NCI-H345 treated with DMSO at 0.1 percent for 48 hours (cell line): Measurements from ENCODE around the gene PBX2.
"Not testable (repeated sequence)": the region's sequence is repeated elsewhere in the genome, so short reads cannot be mapped to it uniquely, and the experiment has no call there.

Experiments used
- DNase-seq: peaks from one replicate; lab custom pipeline; 2025; ENCODE audit not compliant: unreplicated experiment; lab: John Stamatoyannopoulos, UW

The PBX2 gene

DNA sequence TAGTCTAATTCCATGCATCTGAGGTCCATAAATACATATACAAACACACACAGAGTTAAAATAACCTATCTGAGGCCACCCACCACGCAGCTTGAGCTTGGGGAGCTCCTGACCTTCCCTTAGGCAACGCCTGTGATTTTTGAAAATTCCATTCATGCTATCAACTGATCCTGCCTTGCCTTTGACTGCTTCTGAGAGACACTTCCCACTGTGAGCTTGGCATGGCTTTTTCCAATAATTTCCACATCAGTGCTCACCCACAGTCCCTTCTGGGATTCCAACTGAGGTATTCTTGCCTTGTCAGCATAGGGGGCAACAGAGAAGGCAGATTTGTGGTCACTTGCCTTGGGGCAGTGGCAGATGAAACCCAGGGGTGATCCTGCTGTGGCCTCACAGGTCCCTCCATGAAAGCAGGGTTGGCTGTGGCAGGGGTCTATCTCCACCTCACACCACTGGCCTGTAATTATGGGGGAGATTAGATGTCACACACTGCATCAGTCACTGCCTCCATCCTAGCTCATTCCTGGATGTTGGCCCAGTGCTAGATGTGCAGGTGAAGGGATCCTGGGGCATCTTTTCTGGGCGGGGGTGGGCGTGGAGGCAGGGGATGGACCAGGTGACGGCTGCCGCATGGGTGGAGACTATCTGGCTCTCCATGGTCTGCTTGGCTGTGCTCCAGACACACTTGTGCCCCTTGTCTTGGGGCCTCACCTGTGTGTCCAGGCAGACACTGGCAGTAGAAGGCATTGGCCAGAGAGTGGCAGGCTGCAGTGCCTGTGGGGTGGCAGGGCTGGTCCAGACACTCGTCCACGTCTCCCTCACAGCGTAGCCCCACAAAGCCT, 13.6 kb upstream of the PBX2 start:
- no peak for DNase-seq

DNA sequence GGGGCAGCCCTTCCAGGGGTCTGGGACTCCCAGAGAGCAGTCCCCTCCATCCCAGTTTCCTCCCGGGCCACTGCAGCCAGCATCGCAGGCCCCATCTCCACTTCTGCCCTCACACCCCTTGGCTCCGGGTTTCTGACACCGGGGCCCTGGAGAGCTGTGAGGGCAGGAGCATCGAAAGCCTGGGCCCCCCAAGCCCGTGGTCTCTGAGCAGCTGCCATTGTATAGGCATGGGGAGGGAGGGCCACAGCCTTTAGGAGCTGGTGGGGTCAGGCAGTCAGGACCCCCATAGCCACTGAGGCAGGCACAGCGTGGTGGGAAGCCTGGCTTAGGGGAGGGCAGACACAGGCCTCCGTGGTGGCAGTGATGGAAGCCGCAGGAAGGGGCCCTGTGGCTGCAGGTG, 12.2 kb upstream of the PBX2 start:
- DNase-seq = no peak

- no peak for DNase-seq
Measured at GRCh38 chr6:32200711-32201475, 10.9 kb upstream of the PBX2 start.

- DNase-seq = no peak
Measured at GRCh38 chr6:32198866-32199265, 8.9 kb upstream of the PBX2 start.

- no peak for DNase-seq
Measured at GRCh38 chr6:32198345-32198696, 8.3 kb upstream of the PBX2 start.

GRCh38 chr6:32196682-32197616, 6.9 kb upstream of the PBX2 start:
- no peak for DNase-seq

DNA sequence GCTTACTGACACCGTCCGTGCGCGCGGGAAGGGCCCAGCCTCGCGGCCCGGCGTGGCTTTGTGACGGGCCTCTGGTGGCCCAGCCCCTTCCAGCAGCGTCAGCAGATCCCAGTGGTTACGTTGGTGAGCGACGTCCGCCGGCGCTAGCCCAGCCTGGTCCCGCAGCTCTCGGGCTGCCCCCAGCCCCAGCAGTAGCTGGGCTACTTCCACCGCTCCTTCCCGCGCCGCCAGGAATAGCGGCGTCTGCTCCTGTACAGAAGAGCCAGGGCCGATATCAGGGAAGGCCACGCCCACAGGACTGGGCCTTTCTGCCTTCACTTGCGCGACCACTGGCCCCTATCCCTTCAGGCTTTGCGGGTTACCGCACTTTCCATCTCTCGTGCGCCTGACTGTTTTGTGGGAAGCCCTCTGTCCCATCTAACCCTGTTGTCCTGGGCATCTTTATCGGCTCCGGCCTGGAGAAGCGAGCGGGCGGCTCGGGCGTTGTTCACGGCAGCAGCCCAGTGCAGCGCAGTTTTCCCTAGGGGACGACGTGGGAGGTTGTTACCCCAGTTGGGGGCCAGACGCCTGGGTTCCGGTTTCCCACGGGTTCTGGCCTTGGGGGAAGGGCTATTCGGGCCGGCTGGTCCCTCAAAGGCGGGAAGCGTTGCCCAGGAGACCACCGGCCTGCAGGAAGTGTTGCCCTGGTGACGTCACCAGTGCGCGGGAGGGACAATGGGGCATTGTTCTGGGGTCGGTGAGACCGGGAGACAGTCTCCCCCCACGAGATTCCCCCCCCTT, 6.1 kb upstream of the PBX2 start:
- DNase-seq = peak; percentile 22

DNA sequence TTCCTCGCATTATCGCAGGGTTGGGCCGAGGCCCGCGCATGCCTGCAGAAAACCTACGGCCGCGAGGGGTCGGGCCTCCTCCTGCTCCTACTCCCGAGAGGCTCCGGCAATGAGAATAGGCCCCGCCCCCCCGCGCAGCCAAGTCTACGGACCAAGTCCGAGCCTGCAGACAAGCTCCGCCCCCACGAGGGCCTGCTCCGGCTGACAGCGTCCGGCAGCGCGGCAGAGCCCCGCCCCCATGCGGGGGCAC, 5.6 kb upstream of the PBX2 start:
- peak; percentile 97 for DNase-seq

DNA sequence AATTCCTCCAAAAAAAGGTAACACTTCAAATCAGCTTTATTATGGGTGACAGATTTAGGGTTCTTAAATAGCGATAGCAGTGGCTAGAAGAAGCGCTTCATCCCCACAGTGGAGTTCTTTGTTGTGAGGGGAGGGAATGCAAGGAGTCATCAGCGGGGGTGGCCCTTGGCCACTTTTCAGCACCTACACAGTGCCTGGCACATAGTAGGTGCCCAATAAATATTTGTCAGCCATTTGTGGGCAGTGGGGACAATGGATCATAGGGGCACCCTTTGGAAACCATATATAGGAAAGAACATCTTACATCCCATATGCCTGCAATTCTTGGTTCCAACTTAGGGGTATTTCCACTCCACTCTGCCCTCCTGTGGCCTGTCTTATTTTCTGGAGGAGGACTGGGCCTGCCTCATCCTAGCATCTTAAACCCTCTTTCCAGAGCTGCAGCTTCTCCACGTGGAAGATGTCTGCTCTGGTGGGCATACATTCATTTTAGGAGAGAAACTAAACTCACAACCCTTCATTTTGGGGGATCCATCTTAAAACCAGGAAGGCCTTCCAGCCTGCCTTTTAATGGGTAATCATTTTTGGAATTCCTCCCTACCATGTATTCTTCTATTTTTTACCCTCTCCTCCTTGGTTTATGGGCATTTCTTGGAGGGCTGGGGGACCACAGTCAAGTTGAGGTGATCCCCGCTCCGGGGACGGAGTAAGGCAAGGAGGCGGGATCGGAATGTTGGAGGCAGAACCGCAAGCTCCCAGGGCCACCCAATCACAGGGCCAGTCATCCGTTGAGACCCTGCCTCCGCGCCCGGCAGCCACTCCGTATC, 5.0 kb upstream of the PBX2 start:
- DNase-seq = peak; percentile 35

GRCh38 chr6:32194388-32194787, 4.4 kb upstream of the PBX2 start:
- no peak for DNase-seq

DNA sequence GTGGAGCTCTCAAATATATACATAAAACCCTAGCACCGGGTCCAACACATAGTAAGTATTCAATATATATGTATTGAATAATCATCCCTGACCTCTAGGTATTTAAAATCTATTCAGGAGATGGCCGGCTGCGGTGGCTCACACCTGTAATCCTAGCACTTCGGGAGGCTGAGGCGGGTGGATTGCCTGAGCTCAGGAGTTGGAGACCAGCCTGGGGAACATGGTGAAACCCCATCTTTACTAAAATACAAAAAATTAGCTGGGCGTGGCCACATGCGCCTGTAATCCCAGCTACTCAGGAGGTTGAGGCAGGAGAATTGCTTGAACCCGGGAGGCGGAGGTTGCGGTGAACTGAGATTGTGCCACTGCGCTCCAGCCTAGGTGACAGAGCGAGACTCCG, 3.1 kb upstream of the PBX2 start:
- not testable (repeated sequence) for DNase-seq

DNA sequence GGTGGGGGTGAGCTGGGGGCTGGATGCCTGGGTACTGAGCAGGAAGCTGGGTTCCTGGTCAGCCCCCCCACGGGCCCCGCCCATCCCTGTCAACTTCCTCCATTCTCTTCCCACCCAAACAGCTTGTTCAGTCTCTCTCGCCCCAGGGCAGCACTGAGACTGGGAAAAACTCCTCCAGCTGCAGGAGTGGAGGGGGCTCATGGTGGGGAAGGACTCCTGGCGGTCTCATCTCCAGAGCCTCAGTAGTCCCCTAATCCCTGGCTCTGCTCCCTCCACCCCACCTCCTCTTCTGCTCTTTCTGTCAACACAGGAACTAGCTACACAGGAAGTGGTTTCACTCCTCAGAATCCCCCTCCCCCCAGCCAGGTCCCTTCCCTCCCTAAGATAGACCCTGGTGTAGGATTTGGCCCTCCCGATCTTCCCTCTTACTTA, 2.6 kb upstream of the PBX2 start, which contains the start of gene GPSM3:
Gene GPSM3, minus strand, starts transcription at position 36 of the 432 bp plus-strand sequence. CDS start 130 bp downstream, outside the sequence.
- DNase-seq = no peak

- no peak for DNase-seq
Measured at GRCh38 chr6:32191696-32192607, 1.9 kb upstream of the PBX2 start.

DNA sequence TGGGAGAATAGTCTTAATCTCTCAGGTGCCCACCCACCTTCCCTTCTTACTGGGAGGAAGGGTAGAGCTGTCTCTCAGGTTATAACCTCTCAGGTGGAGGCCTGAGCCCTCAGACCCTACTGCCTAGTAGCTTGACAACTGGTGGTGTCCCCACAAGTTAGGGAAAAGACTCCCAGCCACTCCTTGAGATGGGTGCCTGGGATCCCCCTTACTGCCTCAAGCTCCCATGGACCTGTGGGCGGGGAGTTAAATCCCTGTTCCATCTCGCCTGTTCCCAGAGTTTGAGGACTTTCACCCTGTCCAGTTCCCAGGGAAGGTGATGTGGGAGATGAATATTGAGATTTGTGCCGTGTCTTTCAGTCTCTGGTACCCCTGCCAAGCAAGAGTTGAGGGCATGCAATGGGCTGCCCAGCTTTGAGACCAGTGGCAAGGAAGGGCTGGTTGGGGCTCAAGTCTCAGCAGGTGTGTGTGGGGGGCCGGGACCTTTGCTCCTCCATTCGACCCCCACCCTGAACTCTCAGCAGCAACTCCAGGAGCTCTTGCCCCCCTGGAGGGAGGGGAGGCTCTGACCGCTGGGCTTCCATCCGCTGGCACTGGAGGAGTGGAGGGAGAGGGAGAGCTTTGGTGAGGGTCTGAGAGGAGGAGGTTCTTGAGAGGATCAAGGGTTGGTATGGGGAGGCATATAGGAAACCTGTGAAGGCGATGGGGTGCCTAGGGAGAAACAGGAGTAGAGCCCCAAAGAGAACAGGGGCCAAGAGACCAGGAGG, 1.1 kb upstream of the PBX2 start:
- no peak for DNase-seq

- no peak for DNase-seq
Measured at GRCh38 chr6:32189742-32190053, 304 bp downstream of the PBX2 start.

- DNase-seq = no peak
Measured at GRCh38 chr6:32189069-32189741, 797 bp downstream of the PBX2 start.

- no peak for DNase-seq
Measured at GRCh38 chr6:32188381-32189068, 1.5 kb downstream of the PBX2 start.
